GM21390 (cell line): ENCODE results near the gene LRRC15.

Source experiments
- ATAC-seq: cut with Tn5 transposase; IDR thresholded peaks from one replicate; pipeline ENCODE4 v1.9.1; 2021; ENCODE audit not compliant: unreplicated experiment

Gene LRRC15

DNA sequence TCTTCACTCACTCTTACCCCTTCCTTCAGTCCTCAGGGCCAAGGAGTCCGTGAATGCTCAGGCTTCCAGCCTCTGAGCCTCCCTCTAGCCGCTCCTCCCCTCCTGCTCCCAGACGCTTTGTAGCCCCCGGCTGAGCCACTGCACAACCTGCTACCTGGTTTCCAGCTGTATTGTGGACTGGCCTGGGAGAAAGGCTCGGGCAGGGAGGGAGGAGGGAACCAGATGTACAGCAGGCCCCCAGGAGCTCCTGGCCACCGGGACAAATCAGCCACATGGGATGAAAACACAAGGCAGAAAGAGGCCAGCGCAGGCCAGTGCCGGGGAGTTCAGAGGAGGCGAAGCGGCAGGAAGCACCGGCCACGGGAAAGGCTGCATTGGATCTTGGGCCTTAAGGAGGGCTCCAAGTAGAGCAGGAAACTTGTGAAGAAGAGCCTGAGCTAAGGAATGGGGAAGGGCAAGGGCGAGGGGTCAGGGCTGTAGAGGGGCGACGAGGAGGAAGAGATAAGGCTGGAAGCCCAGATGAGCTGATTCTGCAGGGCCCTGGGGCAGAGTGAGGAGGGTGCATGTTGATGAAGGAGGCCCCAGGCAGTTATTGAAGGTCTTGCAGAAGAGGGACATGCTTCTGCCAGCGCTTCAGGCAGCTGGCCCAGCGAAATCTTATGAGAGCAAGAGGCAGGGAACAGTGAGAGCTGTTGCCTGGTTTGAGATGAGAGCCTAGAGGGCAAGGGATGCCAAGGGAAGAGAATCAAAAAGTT lies 32.8 kb downstream of the LRRC15 start:
- ATAC-seq = no peak

DNA sequence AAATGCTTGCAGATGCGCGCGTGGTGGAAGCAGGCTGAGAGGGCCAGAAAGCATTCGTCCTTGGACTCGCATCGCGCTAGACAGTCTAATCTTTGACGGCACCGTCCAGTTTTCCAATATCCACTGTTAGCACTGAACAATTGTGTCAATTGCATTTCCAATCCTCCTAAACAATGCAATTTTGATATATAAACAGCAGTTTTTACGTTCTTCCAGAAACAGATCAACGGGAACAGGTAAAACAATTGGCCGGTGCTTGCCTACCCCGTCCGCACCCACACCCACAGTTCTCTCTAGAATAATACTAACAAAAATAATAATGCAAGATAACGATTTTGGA lies 35.6 kb downstream of the LRRC15 start:
- ATAC-seq = no peak

- ATAC-seq = peak; percentile 98
Measured at GRCh38 chr3:194333212-194333980, 36.1 kb downstream of the LRRC15 start.

DNA sequence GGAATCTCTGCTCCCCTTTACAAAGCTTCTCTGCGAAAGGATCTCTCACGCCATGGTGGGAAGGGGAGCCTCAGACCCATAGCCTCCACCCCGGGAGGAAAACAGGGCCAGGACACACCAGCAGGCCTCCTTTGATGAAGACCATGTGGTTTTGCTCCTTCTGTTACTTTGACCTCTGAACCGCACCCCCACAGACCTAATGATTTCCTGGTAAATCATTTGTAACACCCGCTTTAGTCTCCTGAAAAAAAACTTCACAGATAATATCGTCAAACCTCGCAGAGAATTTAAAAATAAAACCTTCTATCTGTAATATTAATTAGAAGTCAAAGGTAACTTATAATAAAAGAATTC lies 36.7 kb downstream of the LRRC15 start:
- no peak for ATAC-seq

GRCh38 chr3:194330579-194330978 lies 39.0 kb downstream of the LRRC15 start:
- no peak for ATAC-seq

DNA sequence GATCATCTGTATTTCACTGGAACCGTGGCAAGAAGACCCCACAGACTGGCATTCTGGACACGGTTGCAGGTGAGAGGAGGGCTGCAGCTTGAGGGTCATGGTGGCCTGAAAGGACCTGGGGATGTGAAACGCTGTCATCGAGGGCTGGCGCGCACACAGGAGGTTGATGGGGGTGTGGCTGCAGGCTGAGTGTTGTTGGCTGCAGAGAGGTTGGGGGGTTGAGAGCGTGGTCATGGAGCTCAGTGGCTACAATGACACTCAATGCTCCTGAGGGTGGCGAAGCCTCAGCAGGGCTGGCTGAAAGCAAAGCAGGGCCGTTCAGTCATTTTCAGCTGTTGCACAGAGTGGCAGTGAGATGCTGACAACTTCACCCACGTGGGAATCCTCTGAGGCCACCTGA lies 39.4 kb downstream of the LRRC15 start:
- no peak for ATAC-seq

- no peak for ATAC-seq
Measured at GRCh38 chr3:194329583-194329965, 40.0 kb downstream of the LRRC15 start.

- ATAC-seq = no peak
Measured at GRCh38 chr3:194328942-194329582, 40.5 kb downstream of the LRRC15 start.

DNA sequence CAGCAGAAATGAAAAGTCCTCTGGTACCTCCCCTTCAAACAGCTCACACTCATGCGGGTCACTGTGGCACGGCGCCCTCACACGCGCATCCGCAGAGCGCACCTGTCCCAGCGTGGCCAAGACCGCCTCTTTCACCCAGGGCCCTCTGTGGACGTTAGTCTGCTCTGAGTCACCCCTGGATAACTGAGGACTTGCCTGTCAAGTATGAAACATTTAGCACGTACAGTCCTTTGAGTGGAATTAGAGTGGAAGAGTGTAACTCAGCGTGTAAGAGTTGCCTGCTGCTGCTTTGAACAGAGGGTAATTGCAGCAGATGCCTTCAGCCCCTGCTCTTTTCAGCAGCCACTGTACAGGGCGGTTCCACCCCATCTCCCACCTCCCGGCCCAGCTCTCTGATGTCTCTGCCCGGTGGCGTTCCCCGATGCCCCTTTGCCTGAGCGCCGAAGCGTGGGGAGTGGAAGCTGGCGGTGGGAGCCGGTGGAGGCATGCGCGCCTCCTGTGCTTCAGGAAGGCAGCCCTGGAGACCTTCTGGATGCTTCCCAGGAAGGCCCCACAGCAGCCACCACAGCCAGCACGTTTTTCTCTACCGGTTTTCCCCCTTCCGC lies 41.4 kb downstream of the LRRC15 start:
- no peak for ATAC-seq

- no peak for ATAC-seq
Measured at GRCh38 chr3:194327218-194328052, 42.1 kb downstream of the LRRC15 start.

DNA sequence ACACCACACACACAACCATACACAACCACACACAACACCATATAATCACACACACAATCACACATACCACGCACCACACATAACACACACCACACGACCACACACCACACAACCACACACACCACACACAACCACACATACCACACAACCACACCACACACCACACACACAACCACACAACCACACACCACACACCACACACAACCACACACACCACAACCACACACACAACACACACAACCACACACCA lies 42.6 kb downstream of the LRRC15 start:
- ATAC-seq = no peak

- no peak for ATAC-seq
Measured at GRCh38 chr3:194326192-194326967, 43.2 kb downstream of the LRRC15 start.

GRCh38 chr3:194325424-194326153 lies 44.0 kb downstream of the LRRC15 start:
- ATAC-seq = no peak

GRCh38 chr3:194324823-194325327 lies 44.7 kb downstream of the LRRC15 start:
- ATAC-seq = no peak

- ATAC-seq = peak; percentile 63
Measured at GRCh38 chr3:194323785-194324735, 45.5 kb downstream of the LRRC15 start.

DNA sequence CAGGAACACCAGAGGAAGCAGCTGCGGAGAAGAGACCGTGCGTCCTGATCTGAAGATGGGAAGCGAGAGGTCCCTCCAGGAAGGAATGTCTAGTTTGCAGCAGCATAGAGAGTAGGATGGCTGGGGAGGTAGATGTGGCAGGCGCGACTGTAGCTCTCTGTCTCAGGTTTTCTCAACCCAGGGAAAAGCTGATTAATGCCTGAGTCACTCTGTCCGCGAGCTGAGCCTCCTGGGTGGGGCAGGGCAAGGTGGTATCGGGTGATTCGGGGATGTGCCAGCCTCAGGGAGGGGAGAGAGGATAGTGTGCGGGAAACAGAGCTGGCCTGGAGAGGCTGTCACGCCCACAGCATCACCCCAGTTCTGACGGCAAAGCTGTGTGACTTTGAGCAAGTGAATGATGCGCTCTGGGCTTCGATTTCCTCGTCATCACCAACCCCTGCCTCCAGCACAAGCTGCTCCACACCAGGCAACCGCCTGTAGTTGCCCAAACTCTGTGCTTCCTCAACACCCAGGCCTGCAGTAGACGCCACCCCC lies 46.8 kb downstream of the LRRC15 start:
- no peak for ATAC-seq

DNA sequence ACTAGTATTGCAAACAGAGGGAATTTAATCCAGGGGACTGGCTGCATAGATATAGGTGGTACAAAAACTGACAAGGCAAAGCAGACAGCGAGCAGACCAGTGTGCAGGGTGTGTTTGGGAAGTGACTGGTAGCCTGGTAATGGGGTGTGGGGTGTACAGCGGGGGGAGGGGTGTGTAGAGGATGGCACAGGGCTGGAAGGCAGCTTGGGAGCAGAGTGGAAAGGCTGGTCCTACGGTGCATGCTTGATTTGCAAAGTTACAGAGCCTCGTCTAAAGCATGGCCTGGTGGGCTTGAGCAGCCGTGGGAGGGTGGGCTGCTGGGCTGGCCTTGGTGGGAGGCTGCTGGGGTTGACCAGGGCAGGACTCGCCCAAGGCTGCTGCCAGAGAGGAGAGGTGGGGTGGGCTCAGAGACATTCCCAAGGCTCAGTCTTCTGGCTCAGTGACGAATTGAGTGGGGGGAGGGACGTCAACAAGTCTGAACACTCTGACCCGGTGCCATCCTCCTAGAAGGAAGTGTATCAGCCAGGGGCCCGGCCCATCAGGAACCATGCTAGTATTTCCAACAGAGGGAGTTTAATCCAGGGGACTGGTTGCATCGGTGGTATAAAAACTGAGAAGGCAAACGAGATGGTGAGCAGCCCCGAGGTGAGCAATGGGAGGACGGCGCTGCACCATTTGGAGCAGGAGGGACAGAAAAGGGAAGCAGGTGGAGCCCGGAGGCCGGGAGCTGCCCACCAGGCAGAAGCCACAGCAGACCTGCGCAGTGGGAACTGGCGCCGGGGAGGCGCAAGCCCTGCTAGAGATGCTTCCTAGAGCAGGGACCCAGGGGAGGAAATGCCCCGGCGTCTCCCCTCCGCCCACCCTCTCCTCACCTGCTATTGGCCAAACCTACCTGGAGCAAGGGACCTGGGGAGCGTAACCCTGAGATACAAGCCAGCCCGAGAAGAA lies 47.6 kb downstream of the LRRC15 start:
- no peak for ATAC-seq
